ENCODE measurements around the gene CXXC5.
"Not testable (repeated sequence)": the region's sequence is repeated elsewhere in the genome, so short reads cannot be mapped to it uniquely, and the experiment has no call there.

DNA sequence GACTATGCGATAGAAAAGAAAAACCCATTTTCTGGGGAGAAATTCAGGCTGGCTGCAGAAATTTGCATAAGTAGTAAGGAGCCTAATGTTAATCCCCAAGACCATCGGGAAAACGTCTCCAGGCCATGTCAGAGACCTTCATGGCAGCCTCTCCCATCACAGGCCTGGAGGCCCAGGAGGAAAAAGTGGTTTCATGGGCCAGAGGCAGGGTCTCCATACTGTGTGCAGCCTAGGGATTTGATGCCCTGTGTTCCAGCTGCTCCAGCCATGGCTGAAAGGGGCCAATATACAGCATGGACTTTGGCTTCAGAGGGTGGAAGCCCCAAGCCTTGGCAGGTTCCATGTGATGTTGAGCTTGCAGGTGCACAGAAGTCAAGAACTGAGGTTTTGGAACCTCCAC lies 71.8 kb downstream of the CXXC5 start:
- TF ChIP-seq, protein P1, sequence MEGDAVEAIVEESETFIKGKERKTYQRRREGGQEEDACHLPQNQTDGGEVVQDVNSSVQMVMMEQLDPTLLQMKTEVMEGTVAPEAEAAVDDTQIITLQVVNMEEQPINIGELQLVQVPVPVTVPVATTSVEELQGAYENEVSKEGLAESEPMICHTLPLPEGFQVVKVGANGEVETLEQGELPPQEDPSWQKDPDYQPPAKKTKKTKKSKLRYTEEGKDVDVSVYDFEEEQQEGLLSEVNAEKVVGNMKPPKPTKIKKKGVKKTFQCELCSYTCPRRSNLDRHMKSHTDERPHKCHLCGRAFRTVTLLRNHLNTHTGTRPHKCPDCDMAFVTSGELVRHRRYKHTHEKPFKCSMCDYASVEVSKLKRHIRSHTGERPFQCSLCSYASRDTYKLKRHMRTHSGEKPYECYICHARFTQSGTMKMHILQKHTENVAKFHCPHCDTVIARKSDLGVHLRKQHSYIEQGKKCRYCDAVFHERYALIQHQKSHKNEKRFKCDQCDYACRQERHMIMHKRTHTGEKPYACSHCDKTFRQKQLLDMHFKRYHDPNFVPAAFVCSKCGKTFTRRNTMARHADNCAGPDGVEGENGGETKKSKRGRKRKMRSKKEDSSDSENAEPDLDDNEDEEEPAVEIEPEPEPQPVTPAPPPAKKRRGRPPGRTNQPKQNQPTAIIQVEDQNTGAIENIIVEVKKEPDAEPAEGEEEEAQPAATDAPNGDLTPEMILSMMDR (IDR thresholded peaks at IDR 0.05), result not testable (repeated sequence)
- not testable (repeated sequence) for TF ChIP-seq ZFX (IDR thresholded peaks at IDR 0.05; ENCODE audit: borderline replicate concordance)
